ENCODE measurements around the gene TGIF1. TPM values are rescaled to one million over a fixed set of nuclear protein-coding genes. Genes with fewer than 3 reads are reported as not detected.

TGIF1 gene
- total and polyA plus RNA-seq, 10 of the 15 experiments (the other 5 are each of a cell fraction or from before 2014, with no cell fraction given) = 1.8 to 8.5 (median 6.4) TPM

DNA sequence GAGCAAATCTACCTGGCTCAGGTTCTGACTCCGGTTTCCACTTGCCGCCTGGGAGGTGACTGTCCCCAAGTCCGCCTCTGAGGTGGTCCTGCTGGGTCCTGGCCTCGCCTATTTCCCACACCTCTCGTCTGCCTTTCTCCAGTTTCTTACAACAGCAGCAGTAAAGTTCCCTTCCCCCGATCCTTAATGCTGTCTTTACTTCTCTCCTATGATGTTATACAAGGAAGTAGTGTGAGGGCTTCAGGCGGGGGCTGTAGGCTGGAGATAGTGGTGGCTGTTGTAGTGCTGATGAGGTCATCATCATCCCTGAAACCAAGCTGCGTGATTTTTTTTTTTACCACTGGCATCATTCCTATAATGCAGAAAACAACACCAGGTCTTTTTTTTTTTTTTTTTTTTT, 18.9 kb downstream of the TGIF1 start (continued):
- TF ChIP-seq, protein P1, sequence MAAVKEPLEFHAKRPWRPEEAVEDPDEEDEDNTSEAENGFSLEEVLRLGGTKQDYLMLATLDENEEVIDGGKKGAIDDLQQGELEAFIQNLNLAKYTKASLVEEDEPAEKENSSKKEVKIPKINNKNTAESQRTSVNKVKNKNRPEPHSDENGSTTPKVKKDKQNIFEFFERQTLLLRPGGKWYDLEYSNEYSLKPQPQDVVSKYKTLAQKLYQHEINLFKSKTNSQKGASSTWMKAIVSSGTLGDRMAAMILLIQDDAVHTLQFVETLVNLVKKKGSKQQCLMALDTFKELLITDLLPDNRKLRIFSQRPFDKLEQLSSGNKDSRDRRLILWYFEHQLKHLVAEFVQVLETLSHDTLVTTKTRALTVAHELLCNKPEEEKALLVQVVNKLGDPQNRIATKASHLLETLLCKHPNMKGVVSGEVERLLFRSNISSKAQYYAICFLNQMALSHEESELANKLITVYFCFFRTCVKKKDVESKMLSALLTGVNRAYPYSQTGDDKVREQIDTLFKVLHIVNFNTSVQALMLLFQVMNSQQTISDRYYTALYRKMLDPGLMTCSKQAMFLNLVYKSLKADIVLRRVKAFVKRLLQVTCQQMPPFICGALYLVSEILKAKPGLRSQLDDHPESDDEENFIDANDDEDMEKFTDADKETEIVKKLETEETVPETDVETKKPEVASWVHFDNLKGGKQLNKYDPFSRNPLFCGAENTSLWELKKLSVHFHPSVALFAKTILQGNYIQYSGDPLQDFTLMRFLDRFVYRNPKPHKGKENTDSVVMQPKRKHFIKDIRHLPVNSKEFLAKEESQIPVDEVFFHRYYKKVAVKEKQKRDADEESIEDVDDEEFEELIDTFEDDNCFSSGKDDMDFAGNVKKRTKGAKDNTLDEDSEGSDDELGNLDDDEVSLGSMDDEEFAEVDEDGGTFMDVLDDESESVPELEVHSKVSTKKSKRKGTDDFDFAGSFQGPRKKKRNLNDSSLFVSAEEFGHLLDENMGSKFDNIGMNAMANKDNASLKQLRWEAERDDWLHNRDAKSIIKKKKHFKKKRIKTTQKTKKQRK (IDR thresholded peaks at IDR 0.05; ENCODE audit: low read depth, low read length) = no peak
- TF ChIP-seq, protein P2, sequence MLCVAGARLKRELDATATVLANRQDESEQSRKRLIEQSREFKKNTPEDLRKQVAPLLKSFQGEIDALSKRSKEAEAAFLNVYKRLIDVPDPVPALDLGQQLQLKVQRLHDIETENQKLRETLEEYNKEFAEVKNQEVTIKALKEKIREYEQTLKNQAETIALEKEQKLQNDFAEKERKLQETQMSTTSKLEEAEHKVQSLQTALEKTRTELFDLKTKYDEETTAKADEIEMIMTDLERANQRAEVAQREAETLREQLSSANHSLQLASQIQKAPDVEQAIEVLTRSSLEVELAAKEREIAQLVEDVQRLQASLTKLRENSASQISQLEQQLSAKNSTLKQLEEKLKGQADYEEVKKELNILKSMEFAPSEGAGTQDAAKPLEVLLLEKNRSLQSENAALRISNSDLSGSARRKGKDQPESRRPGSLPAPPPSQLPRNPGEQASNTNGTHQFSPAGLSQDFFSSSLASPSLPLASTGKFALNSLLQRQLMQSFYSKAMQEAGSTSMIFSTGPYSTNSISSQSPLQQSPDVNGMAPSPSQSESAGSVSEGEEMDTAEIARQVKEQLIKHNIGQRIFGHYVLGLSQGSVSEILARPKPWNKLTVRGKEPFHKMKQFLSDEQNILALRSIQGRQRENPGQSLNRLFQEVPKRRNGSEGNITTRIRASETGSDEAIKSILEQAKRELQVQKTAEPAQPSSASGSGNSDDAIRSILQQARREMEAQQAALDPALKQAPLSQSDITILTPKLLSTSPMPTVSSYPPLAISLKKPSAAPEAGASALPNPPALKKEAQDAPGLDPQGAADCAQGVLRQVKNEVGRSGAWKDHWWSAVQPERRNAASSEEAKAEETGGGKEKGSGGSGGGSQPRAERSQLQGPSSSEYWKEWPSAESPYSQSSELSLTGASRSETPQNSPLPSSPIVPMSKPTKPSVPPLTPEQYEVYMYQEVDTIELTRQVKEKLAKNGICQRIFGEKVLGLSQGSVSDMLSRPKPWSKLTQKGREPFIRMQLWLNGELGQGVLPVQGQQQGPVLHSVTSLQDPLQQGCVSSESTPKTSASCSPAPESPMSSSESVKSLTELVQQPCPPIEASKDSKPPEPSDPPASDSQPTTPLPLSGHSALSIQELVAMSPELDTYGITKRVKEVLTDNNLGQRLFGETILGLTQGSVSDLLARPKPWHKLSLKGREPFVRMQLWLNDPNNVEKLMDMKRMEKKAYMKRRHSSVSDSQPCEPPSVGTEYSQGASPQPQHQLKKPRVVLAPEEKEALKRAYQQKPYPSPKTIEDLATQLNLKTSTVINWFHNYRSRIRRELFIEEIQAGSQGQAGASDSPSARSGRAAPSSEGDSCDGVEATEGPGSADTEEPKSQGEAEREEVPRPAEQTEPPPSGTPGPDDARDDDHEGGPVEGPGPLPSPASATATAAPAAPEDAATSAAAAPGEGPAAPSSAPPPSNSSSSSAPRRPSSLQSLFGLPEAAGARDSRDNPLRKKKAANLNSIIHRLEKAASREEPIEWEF (IDR thresholded peaks at IDR 0.05; ENCODE audit: insufficient replicate concordance, low read depth, low read length) = no peak

All from GM12878 (cell line).